K562 (cell line): ENCODE results near the gene ZIC2. TPM values are rescaled to one million over a fixed set of nuclear protein-coding genes. Genes with fewer than 3 reads are reported as not detected.

Source experiments
- AFF1 ChIP-seq, 2 experiments: fragments of 450-650 bp; IDR thresholded peaks; 2 replicates each; pipeline ENCODE4 v1.6.1; 2018; ENCODE audit warnings: mild to moderate bottlenecking in 2 of 2, low read depth in 1 of 2; ENCODE audit not compliant: partially characterized antibody in 2 of 2
- ELF1 ChIP-seq: fragments of 200-800 bp; sonication (Bioruptor generic); IDR thresholded peaks from 2 replicates; pipeline ENCODE4 v1.6.1; 2016; ENCODE audit warnings: missing genetic modification characterization, missing compliant biosample characterization
- STAT5A ChIP-seq: IDR thresholded peaks from 2 replicates; pipeline ENCODE4 v1.6.1; 2012; ENCODE audit warnings: low read length, inconsistent platforms, borderline replicate concordance
- ZNF12 ChIP-seq: sonication (generic); formaldehyde crosslinking; IDR thresholded peaks from 2 replicates; pipeline ENCODE4 v1.4.0; 2020; ENCODE audit warnings: mild to moderate bottlenecking, missing genetic modification reagents
- polyA plus RNA-seq, 8 experiments: library from polyadenylated mRNA; depleted of rRNA in 4 of 8; stranded (reverse) in 5 of 8; unstranded in 3 of 8; fragments of >200 nt; fragmentation: Nextera tagmentation in 2 of 8; fragmentation: Illumina TruSeq in 1 of 8; extraction: Ambion mirVana in 2 of 8; extraction: Trizol in 1 of 8; gene quantifications; 2 replicates each; pipeline versions ENCODE4 v1.2.1 to v1.2.3, GENCODE V29; 2011 to 2014; ENCODE audit warnings: inconsistent platforms in 1 of 8, missing spikeins in 1 of 8
- total RNA-seq, 7 experiments: library from RNA; depleted of rRNA in 6 of 7; stranded (reverse); fragments of >200 nt in 6 of 7; fragmentation: Illumina TruSeq in 2 of 7; extraction: Trizol in 2 of 7; gene quantifications; 2 replicates each; pipeline versions ENCODE4 v1.2.1 to v1.2.3, GENCODE V29; 2011 to 2021; ENCODE audit warnings: low replicate concordance in 1 of 7
- TF ChIP-seq, protein P1 (sequence below): fragments of 250-450 bp; sonication (Bioruptor Pico); IDR thresholded peaks from 2 replicates; pipeline ENCODE4 v1.5.0; 2021; ENCODE audit warnings: mild to moderate bottlenecking, moderate library complexity

Gene ZIC2
- total and polyA plus RNA-seq, 9 of the 15 experiments (the other 6 are each of a cell fraction or from before 2014, with no cell fraction given): 1.8 to 18.0 (median 4.5) TPM

DNA sequence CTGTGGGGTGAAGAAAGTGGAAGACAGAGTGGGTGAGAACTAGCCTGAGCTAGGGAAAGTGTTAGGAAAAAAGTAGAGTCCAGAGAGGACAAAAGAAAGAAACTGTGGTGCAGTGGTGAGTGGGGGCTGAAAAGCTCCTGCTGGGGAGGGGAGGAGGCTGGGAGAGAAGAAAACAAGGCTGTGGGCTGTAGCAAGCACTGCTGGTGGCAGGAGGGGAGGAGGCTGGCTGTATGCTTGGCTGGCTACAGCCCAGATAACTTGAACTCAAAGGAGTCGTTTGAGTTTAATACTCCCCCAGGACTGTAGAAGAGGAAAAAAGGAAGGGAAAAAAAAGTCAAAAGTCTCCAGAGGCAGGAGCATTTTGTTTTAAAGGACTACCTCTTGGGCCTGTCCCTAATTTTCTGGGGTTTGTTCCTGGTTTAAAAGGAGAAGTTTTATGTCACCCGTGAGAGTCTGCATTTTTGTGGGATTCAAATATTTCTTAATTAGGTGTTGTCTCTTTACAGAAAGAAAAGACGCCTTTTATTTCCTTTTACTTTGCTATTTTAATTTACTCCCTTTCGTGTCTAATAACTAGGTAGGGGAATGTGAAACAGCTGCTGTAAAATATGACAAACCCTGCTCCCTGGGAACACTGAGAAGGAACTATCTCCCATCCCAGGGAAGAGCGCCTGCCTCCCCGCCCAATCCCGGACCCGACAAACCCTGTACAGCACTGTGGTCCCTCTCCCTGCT, 31.7 kb upstream of the ZIC2 start (continued):
- TF ChIP-seq, protein P1, sequence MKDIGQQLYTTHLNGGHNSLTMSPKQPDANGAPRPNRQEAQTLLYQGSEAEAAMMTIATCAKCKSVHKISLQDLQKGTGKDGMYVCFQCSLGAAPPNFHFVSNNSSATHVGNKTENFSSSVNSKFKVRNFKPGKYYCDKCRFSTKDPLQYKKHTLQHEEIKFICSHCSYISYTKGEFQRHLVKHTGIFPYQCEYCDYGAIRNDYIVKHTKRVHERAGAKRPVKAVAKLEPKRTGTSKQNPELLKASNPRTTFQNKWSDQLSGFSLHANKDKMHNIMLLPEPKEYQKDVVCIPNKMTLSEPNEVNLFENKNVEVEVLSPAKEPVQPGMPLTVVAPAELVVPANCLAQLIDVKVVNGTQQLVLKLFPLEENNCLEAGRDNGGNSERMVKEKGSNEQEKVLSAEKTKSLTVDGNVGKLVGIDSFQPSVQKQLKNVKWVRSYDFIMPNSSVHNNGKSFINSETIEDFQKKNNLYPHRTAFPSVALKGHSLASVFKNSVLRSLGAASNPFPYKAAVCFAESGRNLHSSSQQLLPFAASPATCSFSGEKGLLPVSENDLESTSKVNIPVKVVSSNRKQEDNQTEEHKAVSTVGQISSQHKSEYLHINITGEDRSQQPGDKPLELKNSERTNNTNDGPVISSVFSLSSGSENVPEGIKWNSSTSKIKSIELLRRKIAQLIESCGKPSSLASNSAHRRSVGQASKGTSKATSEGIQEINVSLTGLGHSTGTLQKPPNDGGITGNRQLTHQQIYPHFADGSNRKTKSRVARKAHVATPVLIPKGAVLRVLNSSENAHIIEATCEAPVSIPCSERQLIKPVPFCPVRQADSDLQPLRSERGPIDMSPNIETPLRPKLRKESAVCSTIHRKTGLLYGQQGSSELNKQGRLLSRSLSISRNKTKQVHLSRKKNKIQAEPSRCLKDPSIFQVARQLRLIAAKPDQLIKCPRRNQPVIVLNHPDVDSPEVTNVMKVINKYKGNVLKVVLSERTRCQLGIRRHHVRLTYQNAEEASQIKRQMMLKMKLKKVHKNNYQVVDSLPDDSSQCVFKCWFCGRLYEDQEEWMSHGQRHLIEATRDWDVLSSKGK (CRISPR knock-in tag): no peak
- TF ChIP-seq STAT5A (no peak), ELF1 (no peak), AFF1 (IDR thresholded peaks at IDR 0.05; ENCODE audit: low read depth in 1 of 2, partially characterized antibody in 2 of 2) (no peak), ZNF12 (CRISPR knock-in tag) (no peak)
